ENCODE data around the gene GSE1.

The GSE1 gene

DNA sequence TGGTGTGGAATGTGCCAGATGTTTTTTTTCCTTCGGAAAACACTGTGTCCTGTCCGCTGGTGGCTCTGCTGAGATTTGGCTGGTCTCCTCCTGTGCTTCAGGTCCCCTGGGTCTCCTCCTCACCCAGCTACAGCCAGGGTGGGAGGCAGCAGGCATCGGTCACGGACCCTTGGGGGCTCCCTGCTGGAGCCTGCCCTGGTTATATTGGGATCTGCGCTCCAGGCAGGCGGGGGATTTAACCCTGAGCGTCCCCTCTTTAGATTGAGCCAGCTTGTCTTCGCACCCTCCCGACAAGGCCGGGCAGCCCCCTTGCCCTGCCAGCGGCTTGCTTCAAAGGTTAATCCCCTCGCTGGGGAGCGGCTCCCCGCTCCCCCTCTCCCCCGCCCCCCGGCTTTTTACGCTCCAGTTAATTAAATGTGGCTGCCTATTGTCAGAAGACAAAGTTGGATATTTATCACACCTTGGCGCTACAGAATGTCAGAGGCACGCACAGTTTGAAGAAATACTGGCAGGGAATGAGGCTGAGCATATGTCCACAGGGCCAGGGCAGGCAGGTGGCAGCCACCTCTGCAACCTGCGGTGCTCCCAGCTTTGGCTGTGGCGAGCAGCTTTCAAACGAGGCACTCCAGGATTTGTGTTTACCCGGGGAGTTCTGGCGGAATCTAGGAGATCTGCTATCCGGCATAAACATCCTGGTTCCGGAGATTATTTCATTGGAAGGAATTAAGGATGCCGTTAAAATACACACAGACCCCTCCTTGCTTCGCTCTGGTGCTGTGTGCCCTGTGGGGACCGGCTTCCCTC, 38.2 kb upstream of the GSE1 start:
- DNase-seq = peak; percentile 63

- DNase-seq = peak; percentile 43
These were observed 37.2 kb upstream of the GSE1 start for GRCh38 chr16:85575920-85576319.

DNA sequence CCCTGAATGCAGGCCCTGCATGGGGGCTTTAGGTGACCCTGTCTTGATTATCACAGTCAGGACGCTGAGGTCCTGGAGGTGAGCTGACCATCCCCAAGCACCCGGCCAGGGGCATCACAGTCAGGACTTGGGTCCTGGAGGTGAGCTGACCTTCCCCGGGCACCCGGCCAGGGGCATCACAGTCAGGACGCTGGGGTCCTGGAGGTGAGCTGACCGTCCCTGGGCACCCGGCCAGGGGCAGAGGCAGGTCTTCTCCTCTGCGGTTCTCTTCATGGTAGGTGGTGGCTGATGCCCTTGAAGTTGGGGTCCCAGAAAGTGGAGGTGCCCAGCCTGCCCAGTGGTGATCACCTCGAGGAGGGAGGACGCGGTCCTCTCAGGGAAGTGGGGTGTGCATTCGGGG, 36.2 kb upstream of the GSE1 start:
- no peak for DNase-seq

GRCh38 chr16:85577899-85578598, 35.1 kb upstream of the GSE1 start:
- no peak for DNase-seq

- no peak for DNase-seq
These were observed 34.5 kb upstream of the GSE1 start for GRCh38 chr16:85578599-85578948.

GRCh38 chr16:85579191-85579590, 33.9 kb upstream of the GSE1 start:
- no peak for DNase-seq

- no peak for DNase-seq
These were observed 33.1 kb upstream of the GSE1 start for GRCh38 chr16:85579923-85580580.

DNA sequence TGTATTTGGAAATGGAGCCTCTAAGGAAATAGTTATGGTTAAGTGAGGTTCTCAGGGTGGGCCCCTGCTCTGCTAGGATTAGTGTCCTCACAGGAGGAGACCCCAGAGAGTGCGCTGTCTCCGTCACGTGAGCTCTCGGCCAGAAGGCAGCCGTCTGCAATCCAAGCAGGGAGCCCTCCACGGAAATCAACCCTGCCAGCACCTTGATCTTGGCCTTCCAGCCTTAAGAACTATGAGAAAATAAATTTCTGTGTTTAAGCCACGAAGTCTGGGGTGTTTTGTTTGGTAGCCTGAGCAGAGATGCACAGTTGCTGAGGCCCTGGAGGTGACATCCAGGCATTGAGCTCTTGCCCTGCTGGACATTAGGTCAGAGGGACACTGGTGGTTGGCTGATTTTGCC, 32.4 kb upstream of the GSE1 start:
- no peak for DNase-seq

GRCh38 chr16:85582229-85582991, 30.7 kb upstream of the GSE1 start:
- DNase-seq = no peak

DNA sequence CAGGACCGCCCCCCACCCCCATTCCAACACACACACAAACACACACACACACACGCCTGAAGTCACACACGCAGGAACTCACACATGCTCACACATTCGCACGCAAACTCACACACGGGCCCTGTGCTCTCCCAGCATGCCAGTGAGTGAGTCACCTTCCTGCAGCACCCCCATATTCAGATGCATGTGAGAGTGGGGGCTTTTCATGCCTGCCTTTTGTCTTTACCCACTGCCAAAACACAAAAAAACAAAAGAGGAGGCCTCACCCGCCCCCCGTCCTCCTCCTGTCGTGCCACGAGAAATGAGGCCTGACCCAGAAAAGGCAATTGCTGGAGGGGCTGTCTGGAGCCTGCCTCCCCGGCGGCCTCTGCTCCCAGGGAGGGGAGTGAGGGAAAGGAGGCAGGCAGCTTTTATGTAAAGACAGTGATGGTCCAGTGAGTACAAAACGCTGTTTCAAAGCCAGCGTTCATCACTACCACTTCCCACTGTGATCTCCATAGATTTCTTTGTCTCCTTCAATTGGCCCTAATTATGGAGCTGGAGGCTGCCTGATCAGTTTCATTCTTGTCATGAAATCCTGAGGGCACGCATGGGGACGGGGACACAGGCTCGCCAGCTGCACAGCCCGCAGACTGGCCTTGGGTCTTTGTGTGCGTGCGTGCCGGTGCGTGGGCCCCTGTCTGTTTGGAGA, 29.5 kb upstream of the GSE1 start:
- no peak for DNase-seq

DNA sequence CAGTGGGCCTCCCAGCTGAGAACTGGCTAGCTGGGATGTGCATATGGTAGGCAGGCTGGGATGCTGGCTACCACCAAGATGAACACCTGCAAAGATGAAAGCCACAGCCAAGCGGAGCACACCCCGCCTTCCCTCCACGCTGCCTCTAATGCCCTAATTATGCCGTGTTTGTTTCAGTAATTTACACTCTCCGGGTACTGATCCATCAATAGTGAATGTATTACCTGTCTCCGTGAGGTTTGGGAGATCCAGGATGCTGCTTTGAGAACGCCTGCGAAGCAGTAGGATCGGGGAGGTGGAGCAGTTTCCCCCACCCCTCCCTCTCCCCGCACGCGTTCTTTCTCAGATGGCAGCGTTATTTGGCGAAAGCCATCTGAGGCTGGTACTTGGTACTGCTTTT, 28.9 kb upstream of the GSE1 start:
- no peak for DNase-seq

DNA sequence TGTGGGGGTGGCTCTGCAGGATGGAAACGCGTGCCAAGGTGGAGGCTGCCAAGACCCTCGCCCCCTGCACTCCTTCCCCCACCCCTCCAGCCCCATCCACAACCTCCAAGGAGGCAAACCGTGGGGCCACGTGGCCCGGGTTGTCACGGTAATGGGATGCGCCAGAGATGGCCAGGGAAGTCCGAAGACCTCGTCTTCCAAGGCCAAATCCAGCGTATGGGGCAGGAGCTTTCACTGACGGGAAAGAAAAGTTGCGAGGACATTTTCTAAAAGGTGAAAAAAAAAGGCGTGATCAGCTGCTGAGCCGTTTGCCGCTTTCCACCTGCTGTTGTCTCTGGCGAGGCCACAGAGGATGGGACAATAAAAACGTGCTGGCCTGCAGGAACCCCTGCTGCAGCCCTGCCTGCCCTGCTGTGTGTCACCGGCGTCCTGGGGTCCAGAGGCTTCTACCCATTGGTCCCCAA, 28.3 kb upstream of the GSE1 start:
- DNase-seq = no peak

DNA sequence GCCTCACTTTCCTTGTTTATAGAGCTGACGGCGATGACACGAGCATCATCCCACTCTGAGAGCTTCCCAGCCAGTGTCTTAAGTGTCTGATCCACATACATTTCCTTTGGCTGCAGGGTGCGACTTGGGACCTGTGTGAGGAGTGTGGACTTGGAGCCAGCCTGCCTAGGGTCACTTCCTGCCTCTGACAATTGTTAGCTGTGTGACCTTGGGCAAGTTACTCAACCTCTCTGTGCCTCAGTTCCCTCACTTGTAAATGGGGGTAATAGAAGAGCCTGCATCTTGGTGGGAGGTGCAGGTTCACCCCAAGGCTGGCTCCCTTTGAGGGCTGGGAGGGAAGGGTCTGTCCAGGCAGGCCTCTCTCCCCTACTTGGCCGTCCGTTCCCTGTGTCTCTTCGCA, 27.4 kb upstream of the GSE1 start:
- no peak for DNase-seq

GRCh38 chr16:85586380-85587104, 26.6 kb upstream of the GSE1 start:
- DNase-seq = no peak

DNA sequence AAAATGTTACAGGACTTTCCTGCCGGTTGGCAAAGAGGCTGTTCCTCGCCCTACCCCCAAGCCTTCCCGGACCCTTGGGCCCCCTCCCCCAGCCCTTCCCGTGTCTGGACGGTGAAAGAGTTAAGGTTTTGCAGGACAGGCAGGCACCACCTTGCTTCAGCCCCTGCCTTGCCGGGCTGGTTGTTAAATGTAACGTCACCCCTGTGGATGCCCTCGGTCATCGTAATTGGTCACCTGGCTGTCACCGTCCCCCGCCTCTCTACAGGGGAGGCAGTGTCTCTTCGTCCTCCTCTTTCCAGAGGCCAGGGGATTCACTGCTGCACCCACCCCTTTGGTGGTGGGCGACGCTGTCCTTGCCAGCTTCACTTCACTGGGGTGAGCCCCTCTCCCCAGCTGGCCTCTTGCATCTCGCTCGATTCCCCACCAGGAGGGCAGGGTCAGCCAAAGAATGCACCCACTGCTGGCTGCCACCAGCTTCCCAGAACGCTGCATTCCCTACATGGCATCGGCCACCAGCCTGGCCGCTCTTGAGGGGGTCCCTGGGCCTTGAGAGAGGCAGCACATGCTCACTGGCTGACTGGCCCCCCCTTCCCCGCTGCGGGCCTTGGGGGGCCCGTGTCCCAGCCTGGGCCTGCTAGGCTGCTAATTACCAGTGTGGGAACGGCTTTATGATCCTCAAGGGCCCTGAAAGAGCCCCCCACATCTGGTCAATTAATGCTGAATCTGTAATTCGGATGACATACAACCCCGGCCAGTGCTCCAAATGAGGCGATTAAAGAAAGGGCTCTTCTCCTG, 25.2 kb upstream of the GSE1 start:
- no peak for DNase-seq

DNA sequence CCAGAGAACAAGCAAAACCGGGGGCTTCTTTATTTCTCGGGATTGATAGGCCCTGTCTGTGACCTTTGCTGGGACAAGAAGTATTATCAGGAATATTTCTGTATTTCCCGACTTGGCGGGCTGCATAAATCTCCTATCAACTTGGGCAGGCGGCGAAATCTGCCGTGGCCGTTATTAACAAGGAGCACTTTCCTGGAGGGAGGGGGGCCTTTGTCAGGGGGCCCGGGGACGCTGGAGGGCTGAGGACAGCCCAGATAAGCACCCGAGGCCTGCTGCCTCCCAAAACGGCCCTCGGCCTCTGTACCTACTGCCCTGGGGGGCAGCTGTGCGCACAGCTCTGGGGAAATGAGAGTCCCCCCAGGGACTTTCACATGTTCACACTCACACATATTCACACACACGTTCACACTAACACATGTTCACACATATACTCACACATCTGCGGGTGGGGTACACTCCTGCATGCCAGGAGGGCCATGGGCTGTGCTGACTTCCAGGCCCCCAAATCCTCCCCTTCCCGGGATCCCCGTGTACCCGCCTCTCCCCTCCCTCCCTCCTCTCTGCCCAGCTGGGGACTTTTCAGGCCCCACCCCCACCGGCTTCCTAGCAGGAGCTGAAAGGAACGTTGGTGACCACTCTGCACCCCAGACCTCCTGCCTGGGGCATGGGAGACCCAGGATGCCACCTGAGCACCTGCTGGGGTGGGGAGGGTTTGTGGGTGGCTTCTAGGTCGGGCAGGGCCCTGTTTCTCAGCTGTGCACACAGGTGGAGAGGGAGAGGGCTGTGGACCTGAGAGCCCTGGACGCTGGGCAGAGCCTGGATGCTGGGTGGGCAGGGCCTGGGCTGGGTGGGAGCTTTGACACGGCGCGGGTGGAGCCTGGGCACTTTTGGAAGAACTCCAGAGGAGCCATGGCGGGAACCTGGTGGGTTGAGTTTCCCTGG, 24.3 kb upstream of the GSE1 start:
- no peak for DNase-seq

- DNase-seq = no peak
These were observed 23.2 kb upstream of the GSE1 start for GRCh38 chr16:85589688-85590505.

GRCh38 chr16:85590506-85590832, 22.7 kb upstream of the GSE1 start:
- DNase-seq = no peak

DNA sequence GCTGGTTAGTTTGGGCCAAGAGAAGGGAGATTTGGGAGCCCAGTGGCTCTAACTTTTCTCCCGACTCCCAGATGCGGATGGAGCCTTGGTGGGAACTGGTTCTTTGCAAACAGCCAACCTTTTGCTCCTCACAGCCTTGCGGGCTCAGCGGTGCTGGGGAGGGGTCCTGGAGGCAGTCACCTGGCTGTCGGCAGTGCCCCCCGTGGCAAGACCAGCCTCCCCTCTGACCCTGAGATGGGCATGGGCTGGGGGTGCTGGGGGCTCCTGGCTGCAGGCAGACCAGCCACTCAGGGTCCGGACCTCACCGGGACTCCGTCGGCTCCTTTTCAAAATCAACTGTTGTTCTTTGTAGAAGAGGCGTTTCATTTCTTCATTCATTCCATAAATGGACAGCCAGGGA, 21.7 kb upstream of the GSE1 start:
- DNase-seq = no peak

Measured in NCI-H2171 (cell line).